NCI-H1092 treated with DMSO at 0.1 percent for 48 hours (cell line): ENCODE measurements around the gene SULT1A2.
"Not testable (repeated sequence)": the region's sequence is repeated elsewhere in the genome, so short reads cannot be mapped to it uniquely, and the experiment has no call there.

Source experiments
- DNase-seq: peaks from one replicate; lab custom pipeline; 2025; lab: John Stamatoyannopoulos, UW

The SULT1A2 gene

DNA sequence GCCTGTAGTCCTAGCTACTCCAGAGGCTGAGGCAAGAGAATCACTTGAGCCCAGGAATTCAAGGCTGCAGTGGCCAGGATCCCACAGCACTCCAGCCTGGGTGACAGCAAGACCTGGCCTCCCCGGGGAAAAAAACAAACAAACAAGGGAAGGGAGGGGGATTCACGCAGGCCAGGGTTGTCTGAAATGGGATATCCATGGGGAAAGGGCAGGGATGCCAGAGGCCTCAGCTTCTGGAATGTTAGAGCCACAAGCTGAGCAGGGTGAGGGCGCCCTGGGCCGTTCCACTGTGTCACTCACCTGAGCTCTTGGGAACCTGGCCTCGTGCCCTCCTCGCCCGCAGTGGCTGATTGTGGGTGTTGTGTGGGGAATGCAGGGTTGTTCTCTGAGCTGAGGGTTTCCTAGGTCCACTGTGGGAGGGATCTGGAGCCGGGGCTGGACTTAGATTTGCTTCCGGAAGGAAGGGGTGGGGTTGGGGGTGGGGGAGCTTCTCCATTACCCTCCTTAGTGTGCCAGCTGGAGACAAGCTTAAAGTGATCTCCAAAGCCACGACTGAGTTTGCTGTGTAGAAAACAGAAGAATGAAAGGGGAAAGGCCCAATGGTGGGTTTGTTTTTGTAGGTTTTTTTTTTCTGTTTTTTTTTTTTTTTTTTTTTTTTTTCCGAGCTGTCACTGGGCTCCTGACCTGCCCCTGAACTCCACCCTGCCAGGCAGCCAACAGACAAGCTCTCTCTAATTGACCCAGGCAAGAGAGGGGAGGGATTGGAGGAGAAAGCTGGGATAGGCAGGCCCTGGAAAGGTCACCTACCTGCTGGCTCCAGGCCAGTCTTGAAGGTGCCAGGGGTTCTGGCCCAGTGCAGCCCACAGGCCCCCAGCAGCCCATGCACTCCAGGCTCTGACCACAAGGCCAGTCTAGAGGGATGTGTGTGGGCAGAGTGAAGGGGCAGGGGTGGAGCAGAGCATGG lies 13.1 kb upstream of the SULT1A2 start, which contains the start of gene SULT1A1:
Gene SULT1A1 (minus strand): TSS at position 414 of the 964 bp plus-strand sequence. CDS start 1,189 bp downstream, outside the sequence.
- DNase-seq, result no peak

DNA sequence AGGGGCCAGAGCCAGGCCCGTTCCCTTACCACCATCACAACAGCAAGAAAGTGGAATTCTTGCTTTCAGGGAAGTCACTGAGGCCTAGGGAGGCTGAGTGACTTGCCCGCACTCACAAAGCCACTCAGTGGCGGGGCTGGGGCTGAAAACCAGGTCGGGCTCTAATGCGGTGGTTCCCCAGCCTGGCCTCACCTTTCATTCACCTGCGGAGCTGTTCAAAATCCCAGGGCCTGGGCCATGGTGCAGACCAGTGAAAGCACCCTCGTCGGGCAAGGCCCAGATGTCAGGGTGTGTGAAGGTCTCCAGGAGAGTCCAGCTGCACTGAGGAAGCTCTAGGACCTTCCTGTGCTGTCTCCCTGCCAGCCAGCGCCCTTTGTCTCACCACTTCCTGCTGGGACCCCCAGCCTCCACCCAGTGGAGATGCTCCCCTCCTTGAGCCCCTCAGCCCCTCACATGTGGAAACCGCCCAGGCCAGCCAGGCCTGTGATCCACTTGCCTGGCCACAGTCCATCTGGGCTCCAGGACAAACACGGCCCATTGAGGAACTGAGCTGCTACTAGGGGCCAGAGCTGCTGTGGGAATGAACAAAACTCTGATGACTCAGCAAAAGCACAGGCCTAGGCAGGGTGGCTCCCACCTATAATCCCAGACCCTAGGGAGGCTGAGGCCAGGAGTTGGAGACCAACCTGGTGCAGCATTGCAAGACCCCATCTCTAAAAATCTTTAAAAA lies 12.2 kb upstream of the SULT1A2 start:
- DNase-seq, result not testable (repeated sequence)

DNA sequence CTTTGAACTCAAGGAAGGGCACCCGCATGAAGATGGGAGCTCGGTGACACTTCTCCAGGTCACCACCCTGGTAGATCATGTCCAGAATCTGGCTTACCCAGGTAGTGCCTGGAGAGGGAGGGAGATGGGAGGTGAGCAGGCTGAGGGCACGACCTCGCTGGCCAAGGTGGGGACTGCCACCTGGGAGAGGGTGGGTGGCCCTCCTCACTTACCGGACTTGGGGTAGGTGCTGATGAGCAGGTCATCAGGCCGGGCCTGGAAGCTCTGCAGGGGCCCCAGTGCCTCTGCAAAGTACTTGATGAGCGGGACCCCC lies 11.6 kb upstream of the SULT1A2 start:
- DNase-seq, result not testable (repeated sequence)

DNA sequence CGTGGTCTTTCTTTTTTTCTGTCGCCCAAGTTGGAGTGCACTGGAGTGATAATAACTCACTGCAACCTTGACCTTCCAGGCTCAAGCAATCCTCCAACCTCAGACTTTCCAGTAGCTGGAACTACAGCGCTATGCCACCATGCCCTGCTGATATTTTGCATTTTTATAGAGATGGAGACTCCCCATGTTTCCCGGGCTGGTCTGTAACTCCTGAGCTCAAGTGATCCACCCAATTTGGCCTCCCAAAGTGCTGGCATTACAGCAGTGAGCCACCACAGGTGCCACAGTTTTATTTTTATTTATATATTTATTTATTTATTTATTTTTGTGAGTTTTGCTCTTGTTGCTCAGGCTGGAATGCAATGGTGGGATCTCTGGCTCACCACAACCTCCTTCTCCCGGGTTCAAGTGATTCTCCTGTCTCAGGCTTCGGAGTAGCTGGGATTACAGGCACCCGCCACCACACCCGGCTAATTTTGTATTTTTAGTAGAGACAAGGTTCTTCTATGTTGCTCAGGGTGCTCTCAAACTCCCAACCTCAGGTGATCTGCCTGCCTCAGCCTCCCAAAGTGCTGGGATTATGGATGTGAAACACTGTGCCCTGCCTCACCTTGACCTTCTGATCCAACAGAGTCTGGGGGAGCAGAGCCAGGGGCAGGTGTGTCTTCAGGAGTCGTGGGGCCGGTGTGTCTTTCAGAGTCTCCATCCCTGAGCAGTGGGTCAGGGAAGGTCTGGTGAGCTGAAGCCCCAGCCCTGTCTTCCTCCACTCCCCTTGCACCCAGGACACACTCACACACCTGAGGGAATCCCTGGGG lies 11.0 kb upstream of the SULT1A2 start:
- not testable (repeated sequence) for DNase-seq

DNA sequence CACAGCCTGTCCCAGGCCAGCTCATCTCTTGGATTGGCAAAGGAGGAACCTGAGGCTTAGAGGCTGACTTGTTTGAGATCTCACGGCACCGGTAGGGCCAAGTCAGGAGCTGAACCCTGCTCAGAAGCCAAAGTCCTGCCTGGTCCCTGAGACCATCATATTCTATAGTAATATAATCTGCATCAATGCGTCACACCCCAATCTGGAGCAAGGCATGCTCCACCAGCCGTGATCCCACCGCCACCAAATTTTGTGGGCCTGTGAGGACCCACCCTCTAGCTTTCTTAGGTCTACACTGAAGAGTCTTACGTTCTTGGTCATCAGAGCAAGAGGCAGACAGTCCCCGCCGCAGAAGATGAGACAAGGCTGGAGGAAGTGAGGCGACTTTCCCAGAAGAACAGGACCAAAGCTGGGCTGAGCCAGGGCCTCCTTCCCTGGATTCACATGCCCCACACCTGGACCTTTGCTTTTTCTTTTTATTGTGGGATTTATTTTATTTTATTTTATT lies 10.3 kb upstream of the SULT1A2 start:
- DNase-seq, result no peak

DNA sequence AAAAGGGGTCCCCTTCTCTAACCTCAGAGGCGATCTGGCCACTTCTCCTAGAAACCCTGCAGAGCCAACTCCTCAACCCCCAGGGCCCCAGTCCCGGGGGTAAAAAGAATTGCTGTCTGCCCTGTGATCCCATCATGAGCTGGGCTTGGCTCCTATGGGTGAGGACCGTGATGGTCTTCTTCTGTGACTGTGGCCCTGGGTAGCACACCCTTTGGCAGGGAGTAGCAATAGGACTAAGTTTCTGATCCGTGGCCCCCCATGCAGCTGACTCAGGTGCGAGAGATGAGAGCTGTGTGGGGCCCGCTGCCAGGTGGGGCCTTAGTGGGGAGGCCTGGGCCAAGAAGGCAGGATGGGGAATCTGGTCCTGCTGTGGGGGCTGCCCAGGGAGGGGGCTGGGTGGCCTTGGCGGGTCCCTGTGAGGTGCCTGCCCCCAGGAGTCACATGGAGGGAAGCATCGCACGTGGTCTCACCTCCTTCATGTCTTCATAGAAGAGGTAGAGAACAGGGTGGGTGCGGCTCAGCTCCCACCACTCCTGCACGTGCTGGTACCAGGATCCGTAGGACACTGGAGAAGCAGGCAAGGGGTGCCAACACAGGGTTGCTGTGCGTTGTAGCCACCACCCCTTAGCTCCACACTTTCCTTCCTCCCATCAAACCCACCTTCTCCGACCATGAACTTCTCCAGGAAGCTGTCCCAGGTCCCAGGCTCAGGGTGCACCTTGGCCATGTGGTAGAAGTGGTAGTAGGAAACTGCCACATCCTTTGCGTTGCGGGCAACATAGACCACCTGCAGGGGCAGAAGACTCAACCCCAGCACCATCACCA lies 9.7 kb upstream of the SULT1A2 start:
- no peak for DNase-seq

DNA sequence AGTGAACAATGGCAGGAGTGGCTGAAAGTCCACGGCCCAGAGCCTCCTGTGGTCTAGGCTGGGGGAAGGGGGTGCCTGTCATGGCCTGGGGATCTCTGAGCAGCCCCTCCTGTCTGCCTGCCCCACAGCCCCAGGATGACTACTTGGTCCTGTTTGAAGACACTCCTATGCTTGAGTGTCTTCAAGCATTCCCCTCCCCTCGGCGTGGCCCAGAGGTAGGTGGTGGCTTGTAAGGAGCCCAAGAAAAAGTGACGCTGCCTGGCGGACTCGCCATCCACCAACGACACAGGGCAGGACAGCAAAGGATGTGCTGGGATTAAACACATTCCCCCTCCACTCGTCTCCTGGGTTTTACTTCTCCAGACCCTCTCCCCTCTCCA lies 7.3 kb upstream of the SULT1A2 start:
- DNase-seq, result no peak

DNA sequence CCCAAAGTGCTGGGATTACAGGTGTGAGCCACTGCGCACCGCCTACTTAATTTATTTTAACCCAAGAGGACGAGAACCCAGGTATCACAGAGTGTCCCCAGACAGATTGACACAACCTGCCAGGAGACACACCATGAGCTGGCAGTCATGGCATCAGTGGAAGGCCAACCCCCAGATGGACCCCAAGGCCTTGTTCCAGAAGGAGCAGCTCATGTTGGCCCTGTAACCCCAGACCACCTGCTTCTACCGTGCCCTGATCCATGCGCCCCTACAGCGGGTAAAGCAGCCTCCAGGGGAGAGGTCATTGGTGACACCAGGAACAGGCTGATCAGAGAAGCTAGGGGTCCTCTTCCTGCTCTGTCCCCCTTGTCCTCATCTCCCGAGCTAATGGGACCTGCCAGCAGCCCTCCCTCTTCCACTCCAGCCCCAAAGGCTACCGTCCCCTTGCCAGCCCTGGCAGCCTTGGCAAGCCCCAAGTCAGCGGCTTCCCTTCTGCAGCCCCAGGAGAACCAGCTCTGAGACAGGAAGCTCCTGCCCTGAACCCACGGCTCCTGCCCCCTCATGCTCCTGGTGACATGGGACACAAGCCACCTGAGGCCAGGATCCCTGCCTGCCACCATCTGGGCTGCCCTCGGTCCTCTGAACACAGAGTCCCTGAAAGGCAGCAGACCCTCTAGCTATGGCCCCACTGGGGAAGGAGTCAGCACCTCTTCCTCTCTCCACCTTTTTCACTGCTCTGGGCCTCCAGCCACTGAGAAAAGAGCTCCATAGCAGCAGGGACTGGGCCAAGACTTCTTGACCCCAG lies 6.7 kb upstream of the SULT1A2 start:
- DNase-seq, result no peak

DNA sequence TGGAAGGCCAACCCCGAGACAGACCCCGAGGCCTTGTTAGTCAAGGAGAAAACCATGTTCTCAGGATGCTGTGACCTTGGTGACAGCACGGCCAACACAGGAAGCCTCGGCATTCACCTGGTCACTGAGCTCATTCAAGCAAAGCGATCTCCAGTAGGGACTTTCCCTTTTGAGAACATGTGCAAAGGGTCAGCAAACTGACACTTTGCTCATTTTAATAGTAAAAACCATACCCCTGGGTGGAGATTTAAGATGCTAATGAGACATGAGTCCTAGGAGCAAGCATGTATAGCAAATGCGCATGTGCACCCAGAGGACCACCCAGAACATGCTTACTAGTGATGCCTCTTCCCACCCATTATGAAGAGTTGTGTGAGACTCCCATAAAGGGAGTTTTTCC lies 5.7 kb upstream of the SULT1A2 start:
- DNase-seq, result no peak

DNA sequence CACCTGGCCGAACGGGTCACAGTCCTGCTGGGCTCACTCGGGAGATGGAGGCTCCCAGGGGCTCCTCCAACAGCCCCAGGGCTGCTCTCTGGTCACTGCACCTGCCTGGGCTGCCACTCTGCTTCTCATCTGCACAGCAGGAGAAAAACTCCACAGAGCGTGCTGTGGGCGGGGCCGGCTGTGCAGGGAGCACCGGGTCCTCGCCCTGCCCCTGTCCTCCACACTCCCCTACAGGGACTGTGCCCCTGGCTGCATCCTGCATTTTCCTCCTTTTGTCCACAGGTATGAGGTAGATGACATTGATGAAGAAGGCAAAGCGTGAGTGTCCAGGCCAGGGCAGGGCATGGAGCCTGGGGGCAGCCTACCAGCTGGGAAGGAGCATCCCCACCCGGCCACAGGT lies 5.2 kb upstream of the SULT1A2 start:
- not testable (repeated sequence) for DNase-seq

DNA sequence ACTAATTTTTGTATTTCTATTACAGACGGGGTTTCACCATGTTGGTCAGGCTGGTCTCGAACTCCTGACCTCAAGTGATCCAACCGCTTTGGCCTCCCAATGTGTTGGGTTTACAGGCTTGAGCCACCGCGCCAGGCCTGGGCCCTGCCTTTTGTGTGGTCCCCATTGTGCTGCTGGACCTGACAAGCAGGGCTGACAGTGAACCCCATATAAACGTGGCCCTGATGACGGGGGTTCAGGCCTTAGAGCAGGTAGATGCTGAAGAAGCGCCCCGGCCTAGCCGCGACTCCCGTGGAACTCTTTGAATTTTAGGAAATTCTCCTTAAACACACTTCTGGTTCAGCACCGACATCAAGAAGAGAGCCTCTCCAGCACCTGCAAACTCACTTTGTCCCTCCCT lies 4.7 kb upstream of the SULT1A2 start:
- DNase-seq, result not testable (repeated sequence)

DNA sequence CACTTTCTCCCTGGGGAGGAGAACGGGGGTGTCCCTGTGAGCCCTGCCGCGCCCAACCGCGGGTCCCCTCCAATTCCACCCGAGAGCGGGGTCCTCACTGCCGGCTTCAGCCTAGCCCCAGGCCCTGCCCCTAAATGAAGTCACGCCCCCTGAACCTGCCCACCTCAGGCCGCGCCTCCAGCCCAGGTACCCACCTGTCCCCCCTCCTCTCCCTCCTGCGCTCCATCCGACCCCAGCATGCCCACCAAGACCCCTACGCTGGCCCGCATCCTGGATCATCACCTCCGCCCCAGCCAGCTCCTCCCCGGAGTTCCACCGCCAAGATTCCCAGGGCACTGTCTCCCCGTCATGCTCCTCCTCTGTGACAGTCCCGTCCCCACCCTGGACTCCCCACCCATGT lies 4.1 kb upstream of the SULT1A2 start:
- DNase-seq, result not testable (repeated sequence)

DNA sequence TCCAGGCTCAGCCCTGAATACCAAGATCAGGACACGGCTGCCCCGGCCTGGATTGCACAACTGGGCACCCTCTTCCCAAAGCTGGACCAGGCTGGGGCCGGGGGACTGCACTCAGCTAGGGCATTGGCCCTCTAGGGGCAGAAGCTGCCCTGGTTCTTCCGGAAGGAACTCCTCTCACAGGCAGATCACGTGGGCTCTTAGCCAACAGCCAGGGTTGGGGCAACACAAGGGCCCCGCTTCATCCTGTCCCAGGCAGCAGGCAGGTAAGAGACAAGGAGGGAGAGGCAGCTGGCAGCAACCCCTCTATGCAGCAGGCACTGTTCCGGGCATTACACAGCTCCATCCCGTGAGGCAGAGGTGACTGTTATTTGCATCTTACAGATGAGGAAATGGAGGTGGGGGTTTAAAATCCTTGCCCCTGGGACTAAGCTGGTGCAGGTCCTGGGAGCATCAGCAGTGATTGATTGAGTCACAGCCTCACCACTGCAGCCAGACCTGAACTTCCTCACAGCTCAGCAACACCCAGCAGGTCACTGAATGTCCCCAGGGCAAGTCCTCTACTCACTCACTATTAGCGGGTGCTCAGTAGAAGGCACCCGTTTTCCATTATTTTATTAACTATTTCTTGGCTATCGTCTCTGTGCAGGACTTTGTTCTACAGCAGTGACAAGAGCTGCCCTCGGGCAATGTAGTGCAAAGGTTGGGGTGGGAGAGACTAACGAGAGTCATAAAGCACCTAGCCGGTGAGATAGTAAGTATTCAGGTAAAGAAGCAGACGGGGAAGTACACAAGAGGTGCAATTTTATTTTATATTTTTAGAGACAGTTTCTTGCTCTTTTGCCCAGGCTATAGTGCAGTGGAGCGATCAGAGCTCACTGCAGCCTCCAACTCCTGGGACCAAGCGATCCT lies 2.8 kb upstream of the SULT1A2 start:
- not testable (repeated sequence) for DNase-seq

DNA sequence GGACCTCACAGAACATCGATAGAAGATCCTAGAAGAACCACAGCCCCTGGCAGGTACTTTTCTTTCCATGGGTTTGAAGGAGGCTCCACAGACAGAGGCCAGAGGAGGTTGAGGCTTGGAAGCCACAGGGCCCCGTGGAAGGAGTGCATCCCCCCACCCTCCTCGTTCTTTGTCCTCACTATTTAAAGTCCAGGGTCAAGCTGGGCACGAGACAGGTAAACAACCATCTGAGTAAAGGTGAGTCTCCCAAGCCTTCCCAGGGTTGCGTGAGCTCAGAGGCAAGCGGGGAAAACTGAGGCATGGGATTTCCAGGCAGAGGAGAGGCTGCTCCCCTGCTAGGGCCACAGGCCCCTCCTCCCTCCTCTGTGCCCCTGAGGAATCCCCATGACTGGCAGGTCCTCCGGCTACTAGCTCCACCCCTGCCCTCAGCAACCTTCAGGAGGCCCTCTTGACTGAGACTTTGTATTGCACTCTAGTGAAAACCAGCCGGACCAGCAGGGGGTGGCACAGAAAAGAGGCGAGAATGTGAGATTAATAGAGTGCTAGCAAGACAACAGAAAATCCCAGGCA lies 927 bp upstream of the SULT1A2 start:
- no peak for DNase-seq

DNA sequence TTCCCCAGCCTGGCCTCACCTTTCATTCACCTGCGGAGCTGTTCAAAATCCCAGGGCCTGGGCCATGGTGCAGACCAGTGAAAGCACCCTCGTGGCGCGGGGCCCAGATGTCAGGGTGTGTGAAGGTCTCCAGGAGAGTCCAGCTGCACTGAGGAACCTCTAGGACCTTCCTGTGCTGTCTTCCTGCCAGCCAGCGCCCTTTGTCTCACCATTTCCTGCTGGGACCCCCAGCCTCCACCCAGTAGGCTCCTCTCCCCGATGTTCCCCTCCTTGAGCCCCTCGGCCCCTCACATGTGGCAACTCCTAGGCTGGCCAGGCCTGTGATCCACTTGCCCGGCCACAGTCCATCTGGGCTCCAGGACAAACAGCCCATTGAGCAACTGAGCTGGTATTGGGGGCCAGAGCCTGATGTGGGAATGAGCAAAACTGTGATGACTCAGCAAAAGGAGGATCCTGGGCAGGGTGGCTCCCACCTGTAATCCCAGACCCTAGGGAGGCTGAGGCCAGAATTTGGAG lies 677 bp downstream of the SULT1A2 start:
- DNase-seq, result no peak

DNA sequence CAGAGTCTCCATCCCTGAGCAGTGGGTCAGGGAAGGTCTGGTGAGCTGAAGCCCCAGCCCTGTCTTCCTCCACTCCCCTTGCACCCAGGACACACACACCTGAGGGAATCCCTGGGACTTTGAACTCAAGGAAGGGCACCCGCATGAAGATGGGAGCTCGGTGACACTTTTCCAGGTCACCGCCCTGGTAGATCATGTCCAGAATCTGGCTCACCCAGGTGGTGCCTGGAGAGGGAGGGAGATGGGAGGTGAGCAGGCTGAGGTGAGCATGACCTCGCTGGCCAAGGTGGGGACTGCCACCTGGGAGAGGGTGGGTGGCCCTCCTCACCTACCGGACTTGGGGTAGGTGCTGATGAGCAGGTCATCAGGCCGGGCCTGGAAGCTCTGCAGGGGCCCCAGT lies 1.4 kb downstream of the SULT1A2 start:
- not testable (repeated sequence) for DNase-seq

DNA sequence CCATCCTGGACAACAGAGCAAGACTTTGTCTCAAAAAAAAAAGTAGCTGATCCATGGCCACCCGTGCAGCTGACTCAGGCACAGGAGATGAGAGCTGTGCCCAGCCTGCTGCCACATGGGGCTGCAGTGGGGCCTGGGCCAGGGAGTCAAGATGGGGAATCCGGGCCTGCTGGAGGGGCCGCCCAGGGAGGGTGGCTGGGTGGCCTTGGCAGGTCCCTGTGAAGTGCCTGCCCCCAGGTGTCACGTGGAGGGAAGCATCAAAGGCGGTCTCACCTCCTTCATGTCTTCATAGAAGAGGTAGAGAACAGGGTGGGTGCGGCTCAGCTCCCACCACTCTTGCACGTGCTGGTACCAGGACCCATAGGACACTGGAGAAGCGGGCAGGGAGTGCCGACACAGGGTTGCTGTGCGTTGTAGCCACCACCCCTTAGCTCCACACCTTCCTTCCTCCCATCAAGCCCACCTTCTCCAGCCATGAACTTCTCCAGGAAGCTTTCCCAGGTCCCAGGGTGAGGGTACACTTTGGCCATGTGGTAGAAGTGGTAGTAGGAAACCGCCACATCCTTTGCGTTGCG lies 3.8 kb downstream of the SULT1A2 start:
- DNase-seq, result no peak

DNA sequence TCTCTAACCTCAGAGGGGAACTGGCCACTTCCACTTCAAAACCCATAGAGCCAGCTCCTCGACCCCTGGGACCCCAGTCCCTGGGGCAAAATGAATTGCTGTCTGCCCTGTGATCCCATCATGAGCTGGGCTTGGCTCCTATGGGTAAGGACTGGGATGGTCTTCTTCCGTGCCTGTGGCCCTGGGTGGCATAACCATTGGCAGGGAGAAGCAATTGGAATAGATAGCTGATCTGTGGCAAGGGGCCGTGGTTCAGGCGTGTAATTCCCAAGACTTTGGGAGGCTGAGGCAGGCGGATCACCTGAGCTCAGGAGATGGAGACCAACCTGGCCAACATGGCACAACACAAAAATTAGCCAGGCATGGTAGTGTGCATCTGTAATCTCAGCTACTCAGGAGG lies 4.3 kb downstream of the SULT1A2 start:
- no peak for DNase-seq
